Measurements from ENCODE around the gene GSX1. TPM values are rescaled to one million over a fixed set of nuclear protein-coding genes. Genes with fewer than 3 reads are reported as not detected.

The GSX1 gene
- total RNA-seq, 1 experiment from 2014 or later: not detected

DNA sequence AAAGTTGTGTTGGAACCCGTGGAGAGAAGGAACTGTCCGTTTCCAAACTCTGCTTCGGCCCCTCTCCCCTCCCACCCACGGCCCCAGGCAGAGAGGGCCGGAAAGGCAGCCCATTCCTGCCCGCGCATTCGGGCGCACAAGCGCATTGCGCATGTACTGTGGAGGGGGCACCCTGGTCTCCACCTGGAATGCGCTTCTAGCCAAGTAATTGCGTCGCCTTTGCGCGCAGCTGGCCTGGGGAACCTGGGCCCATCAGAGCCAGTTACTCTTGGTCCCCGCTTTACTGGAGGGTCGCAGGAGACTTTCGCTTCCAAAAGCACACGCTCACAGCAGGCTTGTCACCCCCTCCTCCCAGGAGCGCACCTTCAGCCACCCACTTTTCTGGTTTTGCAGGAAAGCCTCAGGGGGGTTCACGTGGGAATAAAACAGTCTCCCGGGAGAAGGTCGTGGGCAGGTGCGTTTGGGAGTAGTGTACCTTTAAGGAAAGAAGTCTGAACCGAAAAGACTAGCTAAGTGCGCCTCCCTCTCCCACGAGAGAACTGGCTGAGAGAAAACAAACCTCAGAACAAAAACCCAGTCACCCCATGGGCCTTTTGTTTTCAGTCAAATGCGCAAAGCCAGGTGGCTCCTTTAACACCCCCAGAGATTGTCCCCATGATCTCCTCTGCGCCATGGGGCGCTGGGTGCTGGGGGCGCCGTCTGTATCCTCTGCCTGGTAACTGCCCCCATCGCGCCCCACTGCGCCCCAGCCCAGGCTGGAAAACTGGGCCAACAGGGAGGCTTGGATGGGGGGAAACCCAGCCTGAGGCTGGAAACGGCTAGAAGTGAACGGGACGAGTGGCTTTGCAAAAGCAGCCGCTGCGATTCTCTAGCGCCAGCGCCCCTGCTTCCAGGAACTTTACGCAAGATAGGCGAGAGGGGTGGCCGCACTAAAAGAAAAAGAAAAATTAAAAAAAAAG, 28.5 kb downstream of the GSX1 start:
- Histone ChIP-seq H3K36me3 (ENCODE audit: insufficient read depth, low read length) (no peaks in the 10 kb centered on the region), H3K4me2 (ENCODE audit: low read depth, low read length, poor library complexity, severe bottlenecking) (no peak overlapping the region), H3K9ac (ENCODE audit: low read length) (no peak overlapping the region), H3K27me3 (ENCODE audit: low read length) (no peaks in the 10 kb centered on the region), H2AFZ (ENCODE audit: low read length) (no peak overlapping the region), H4K20me1 (ENCODE audit: insufficient read depth, low read depth, low read length) (no peaks in the 10 kb centered on the region), H3K4me1 (ENCODE audit: low read length) (no peaks in the 10 kb centered on the region), H3K27ac (ENCODE audit: low read length) (no peak overlapping the region), H3K9me2 (replicated peaks; ENCODE audit: insufficient read depth, low read length) (no peaks in the 10 kb centered on the region), H3K9me3 (ENCODE audit: low read length) (no peaks in the 10 kb centered on the region), H3K4me3 (ENCODE audit: low read length) (no peak overlapping the region), H3K79me2 (ENCODE audit: low read length) (no peaks in the 10 kb centered on the region)
- no peak for DNase-seq

DNA sequence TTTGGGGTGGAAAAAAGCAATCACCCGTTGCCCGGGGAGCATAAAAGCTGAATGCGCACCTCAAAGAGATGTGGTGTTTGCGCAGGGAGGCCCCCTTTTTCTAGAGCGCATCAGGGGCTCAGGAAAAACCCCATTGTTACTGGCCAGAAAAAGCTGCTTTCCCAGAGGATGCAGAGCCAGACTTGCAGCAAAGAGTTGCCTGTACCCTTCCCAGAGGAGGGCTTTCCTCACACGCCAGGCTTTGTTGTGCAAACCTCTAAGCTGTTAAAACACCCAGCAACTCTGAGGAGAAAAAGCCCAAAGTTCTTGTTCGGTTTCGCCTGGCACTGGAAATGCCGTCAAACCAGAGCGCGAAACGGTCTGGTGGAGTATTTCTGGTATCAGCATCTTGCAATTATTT, 29.3 kb downstream of the GSX1 start:
- no peak for DNase-seq
- H3K4me3 ChIP-seq (ENCODE audit: low read length): no peak overlapping the region
- no peaks in the 10 kb centered on the region for H3K9me3 ChIP-seq (ENCODE audit: low read length)
- H3K27me3 ChIP-seq (ENCODE audit: low read length): no peaks in the 10 kb centered on the region
- H3K9me2 ChIP-seq (replicated peaks; ENCODE audit: insufficient read depth, low read length): no peaks in the 10 kb centered on the region
- H3K9ac ChIP-seq (ENCODE audit: low read length): no peak overlapping the region
- no peaks in the 10 kb centered on the region for H3K36me3 ChIP-seq (ENCODE audit: insufficient read depth, low read length)
- no peaks in the 10 kb centered on the region for H4K20me1 ChIP-seq (ENCODE audit: insufficient read depth, low read depth, low read length)
- H3K79me2 ChIP-seq (ENCODE audit: low read length): no peaks in the 10 kb centered on the region
- H3K4me2 ChIP-seq (ENCODE audit: low read depth, low read length, poor library complexity, severe bottlenecking): no peak overlapping the region
- H3K4me1 ChIP-seq (ENCODE audit: low read length): peaks cover 3% of the 10 kb centered on the region; the same call in 1 of the 2 replicates
- no peak overlapping the region for H3K27ac ChIP-seq (ENCODE audit: low read length)
- no peak overlapping the region for H2AFZ ChIP-seq (ENCODE audit: low read length)

GRCh38 chr13:27822258-27822872, 30.1 kb downstream of the GSX1 start:
- H3K4me2 ChIP-seq (ENCODE audit: low read depth, low read length, poor library complexity, severe bottlenecking): no peak overlapping the region
- H3K4me3 ChIP-seq (ENCODE audit: low read length): no peak overlapping the region
- H3K4me1 ChIP-seq (ENCODE audit: low read length): peaks cover 3% of the 10 kb centered on the region; the same call in 1 of the 2 replicates
- no peaks in the 10 kb centered on the region for H3K9me3 ChIP-seq (ENCODE audit: low read length)
- no peaks in the 10 kb centered on the region for H3K27me3 ChIP-seq (ENCODE audit: low read length)
- no peaks in the 10 kb centered on the region for H3K36me3 ChIP-seq (ENCODE audit: insufficient read depth, low read length)
- no peak for DNase-seq
- H3K9me2 ChIP-seq (replicated peaks; ENCODE audit: insufficient read depth, low read length): no peaks in the 10 kb centered on the region
- no peak overlapping the region for H2AFZ ChIP-seq (ENCODE audit: low read length)
- no peak overlapping the region for H3K27ac ChIP-seq (ENCODE audit: low read length)
- no peak overlapping the region for H3K9ac ChIP-seq (ENCODE audit: low read length)
- no peaks in the 10 kb centered on the region for H3K79me2 ChIP-seq (ENCODE audit: low read length)
- no peaks in the 10 kb centered on the region for H4K20me1 ChIP-seq (ENCODE audit: insufficient read depth, low read depth, low read length)

DNA sequence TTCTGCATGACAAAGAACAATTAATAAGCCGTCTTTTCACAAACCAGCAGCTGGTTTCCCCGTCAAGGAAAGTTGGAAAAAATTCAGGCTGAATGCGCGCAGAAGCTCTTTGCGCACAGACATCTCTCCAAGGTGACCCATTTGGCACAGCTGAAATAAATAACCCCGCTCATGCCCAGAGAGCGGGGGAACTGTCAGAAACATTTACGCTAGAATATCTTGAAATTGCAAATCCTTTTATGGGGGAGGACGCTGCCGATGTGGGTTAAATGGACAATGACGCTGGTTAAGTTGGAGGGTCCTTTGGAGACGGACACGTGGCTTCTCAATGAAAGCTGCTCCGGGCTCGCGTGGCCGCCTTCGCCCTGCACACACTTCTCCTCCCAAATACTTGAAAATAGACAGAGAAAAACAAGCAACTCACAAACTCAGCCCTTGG, 30.6 kb downstream of the GSX1 start:
- DNase-seq: no peak
- Histone ChIP-seq H3K27me3 (ENCODE audit: low read length) (no peaks in the 10 kb centered on the region), H3K9me3 (ENCODE audit: low read length) (no peaks in the 10 kb centered on the region), H3K4me3 (ENCODE audit: low read length) (no peak overlapping the region), H2AFZ (ENCODE audit: low read length) (no peak overlapping the region), H4K20me1 (ENCODE audit: insufficient read depth, low read depth, low read length) (no peaks in the 10 kb centered on the region), H3K4me2 (ENCODE audit: low read depth, low read length, poor library complexity, severe bottlenecking) (no peak overlapping the region), H3K9ac (ENCODE audit: low read length) (no peak overlapping the region), H3K36me3 (ENCODE audit: insufficient read depth, low read length) (no peaks in the 10 kb centered on the region), H3K27ac (ENCODE audit: low read length) (no peak overlapping the region), H3K4me1 (ENCODE audit: low read length) (peaks cover 3% of the 10 kb centered on the region; the same call in 1 of the 2 replicates), H3K9me2 (replicated peaks; ENCODE audit: insufficient read depth, low read length) (no peaks in the 10 kb centered on the region), H3K79me2 (ENCODE audit: low read length) (no peaks in the 10 kb centered on the region)

- Histone ChIP-seq H3K4me3 (ENCODE audit: low read length) (no peak overlapping the region), H3K4me1 (ENCODE audit: low read length) (peaks cover 3% of the 10 kb centered on the region; the same call in 1 of the 2 replicates), H3K4me2 (ENCODE audit: low read depth, low read length, poor library complexity, severe bottlenecking) (no peak overlapping the region), H2AFZ (ENCODE audit: low read length) (no peak overlapping the region), H3K36me3 (ENCODE audit: insufficient read depth, low read length) (no peaks in the 10 kb centered on the region), H3K9me3 (ENCODE audit: low read length) (no peaks in the 10 kb centered on the region), H3K27ac (ENCODE audit: low read length) (no peak overlapping the region), H3K27me3 (ENCODE audit: low read length) (no peaks in the 10 kb centered on the region), H3K9me2 (replicated peaks; ENCODE audit: insufficient read depth, low read length) (no peaks in the 10 kb centered on the region), H3K79me2 (ENCODE audit: low read length) (no peaks in the 10 kb centered on the region), H4K20me1 (ENCODE audit: insufficient read depth, low read depth, low read length) (no peaks in the 10 kb centered on the region), H3K9ac (ENCODE audit: low read length) (no peak overlapping the region)
- no peak for DNase-seq
These were observed 31.8 kb downstream of the GSX1 start for GRCh38 chr13:27824121-27824520.

- H3K27me3 ChIP-seq (ENCODE audit: low read length): no peaks in the 10 kb centered on the region
- H3K27ac ChIP-seq (ENCODE audit: low read length): no peak overlapping the region
- no peaks in the 10 kb centered on the region for H3K9me2 ChIP-seq (replicated peaks; ENCODE audit: insufficient read depth, low read length)
- no peak overlapping the region for H2AFZ ChIP-seq (ENCODE audit: low read length)
- H3K4me1 ChIP-seq (ENCODE audit: low read length): peaks cover 3% of the 10 kb centered on the region; the same call in 1 of the 2 replicates
- no peak for DNase-seq
- H3K9me3 ChIP-seq (ENCODE audit: low read length): no peaks in the 10 kb centered on the region
- H3K9ac ChIP-seq (ENCODE audit: low read length): no peak overlapping the region
- H3K36me3 ChIP-seq (ENCODE audit: insufficient read depth, low read length): no peaks in the 10 kb centered on the region
- H3K4me3 ChIP-seq (ENCODE audit: low read length): no peak overlapping the region
- no peaks in the 10 kb centered on the region for H3K79me2 ChIP-seq (ENCODE audit: low read length)
- no peaks in the 10 kb centered on the region for H4K20me1 ChIP-seq (ENCODE audit: insufficient read depth, low read depth, low read length)
- H3K4me2 ChIP-seq (ENCODE audit: low read depth, low read length, poor library complexity, severe bottlenecking): no peak overlapping the region
These were observed 32.8 kb downstream of the GSX1 start for GRCh38 chr13:27825072-27825471.

DNA sequence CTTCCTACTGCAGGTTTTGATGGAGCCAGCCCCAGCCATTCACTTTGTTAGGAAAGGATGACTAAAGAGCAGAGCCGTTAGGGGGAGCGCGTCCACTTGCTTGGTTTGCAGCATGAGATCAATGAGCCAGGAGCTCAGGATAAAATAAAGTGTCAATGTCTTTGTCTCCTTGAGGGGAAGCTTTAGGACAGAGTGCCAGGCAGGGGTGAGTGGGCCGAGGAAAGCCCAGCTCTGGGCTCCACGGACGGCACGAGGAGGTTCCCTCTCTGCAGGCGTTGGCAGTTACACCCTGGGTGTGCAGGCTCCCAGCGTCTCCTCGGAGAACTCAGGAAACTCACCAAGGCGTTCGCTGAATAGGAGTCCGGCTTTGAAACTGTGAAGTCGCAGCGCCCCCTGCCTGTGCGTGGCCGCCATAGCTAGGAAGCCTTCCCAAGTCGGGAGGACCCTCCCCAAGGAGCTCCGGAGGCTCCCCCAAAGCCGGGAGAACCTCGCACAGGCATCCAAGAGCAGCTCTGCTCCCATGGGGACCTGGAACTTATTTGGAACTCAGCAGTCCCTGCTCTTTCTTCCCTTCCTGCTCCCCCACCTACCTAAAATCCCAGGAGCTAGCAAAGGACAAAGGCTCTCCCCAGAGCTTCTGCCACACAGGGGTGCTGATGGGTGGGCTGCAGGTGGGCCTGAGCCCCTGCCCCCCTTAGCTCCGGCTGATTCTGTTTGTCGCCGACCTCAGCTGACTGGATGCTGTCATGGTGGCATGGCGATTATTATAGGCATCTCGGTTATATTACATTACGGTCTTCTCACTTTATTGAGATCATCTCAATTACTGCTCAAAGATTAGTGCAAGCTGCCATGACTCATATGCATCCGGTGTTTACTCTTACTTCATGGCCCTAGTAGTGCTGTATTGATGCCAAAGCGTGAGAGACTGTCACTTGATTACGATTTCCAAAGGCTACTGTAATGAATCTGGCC, 34.4 kb downstream of the GSX1 start:
- peak overlapping the region; percentile 49 for H3K4me2 ChIP-seq (ENCODE audit: low read depth, low read length, poor library complexity, severe bottlenecking)
- H3K9me2 ChIP-seq (replicated peaks; ENCODE audit: insufficient read depth, low read length): no peaks in the 10 kb centered on the region
- peaks cover 3% of the 10 kb centered on the region; the same call in 1 of the 2 replicates for H3K4me1 ChIP-seq (ENCODE audit: low read length)
- no peak overlapping the region for H3K9ac ChIP-seq (ENCODE audit: low read length)
- H3K36me3 ChIP-seq (ENCODE audit: insufficient read depth, low read length): no peaks in the 10 kb centered on the region
- no peaks in the 10 kb centered on the region for H4K20me1 ChIP-seq (ENCODE audit: insufficient read depth, low read depth, low read length)
- no peak overlapping the region; the same call in 1 of the 2 replicates for H3K4me3 ChIP-seq (ENCODE audit: low read length)
- no peaks in the 10 kb centered on the region for H3K9me3 ChIP-seq (ENCODE audit: low read length)
- DNase-seq: peak; percentile 90
- H3K79me2 ChIP-seq (ENCODE audit: low read length): no peaks in the 10 kb centered on the region
- no peak overlapping the region for H3K27ac ChIP-seq (ENCODE audit: low read length)
- H2AFZ ChIP-seq (ENCODE audit: low read length): no peak overlapping the region
- no peaks in the 10 kb centered on the region for H3K27me3 ChIP-seq (ENCODE audit: low read length)

Measured in Karpas-422 (cell line).